ENCODE measurements around the gene GPI. TPM values are rescaled to one million over a fixed set of nuclear protein-coding genes. Genes with fewer than 3 reads are reported as not detected.
"Not testable (repeated sequence)": the region's sequence is repeated elsewhere in the genome, so short reads cannot be mapped to it uniquely, and the experiment has no call there.

The GPI gene
- total RNA-seq, 1 donor from 2014 or later = 221 TPM

GRCh38 chr19:34387446-34387810, 22.4 kb downstream of the GPI start:
- no peak overlapping the region for H3K27ac Mint-ChIP-seq (ENCODE audit: unreplicated experiment)

GRCh38 chr19:34388745-34389144, 23.7 kb downstream of the GPI start:
- peaks cover 37% of the 10 kb centered on the region for H3K36me3 Mint-ChIP-seq (ENCODE audit: low read depth)
- not testable (repeated sequence) for H3K9me3 Mint-ChIP-seq (ENCODE audit: low read depth); DNase-seq (ENCODE audit: low spot score); H3K4me3 Mint-ChIP-seq (ENCODE audit: unreplicated experiment); H3K4me1 Mint-ChIP-seq (ENCODE audit: low read depth); H3K27ac Mint-ChIP-seq (ENCODE audit: unreplicated experiment); H3K27me3 Mint-ChIP-seq (ENCODE audit: low read depth)

More at GRCh38 chr19:34387446-34387810, 22.4 kb downstream of the GPI start:
- peaks cover 50% of the 10 kb centered on the region for H3K36me3 Mint-ChIP-seq (ENCODE audit: low read depth)
- TF ChIP-seq CTCF (IDR thresholded peaks at IDR 0.05) = no peak
- H3K27me3 Mint-ChIP-seq (ENCODE audit: low read depth) = no peaks in the 10 kb centered on the region
- no peaks in the 10 kb centered on the region for H3K9me3 Mint-ChIP-seq (ENCODE audit: low read depth)
- H3K4me1 Mint-ChIP-seq (ENCODE audit: low read depth) = no peaks in the 10 kb centered on the region
- no peak for DNase-seq (ENCODE audit: low spot score)
- H3K4me3 Mint-ChIP-seq (ENCODE audit: unreplicated experiment) = no peak overlapping the region

GRCh38 chr19:34391813-34392212, 26.8 kb downstream of the GPI start:
- TF ChIP-seq CTCF (IDR thresholded peaks at IDR 0.05) = no peak
- no peak for DNase-seq (ENCODE audit: low spot score)
- Mint-ChIP-seq H3K4me1 (ENCODE audit: low read depth) (no peaks in the 10 kb centered on the region), H3K27ac (ENCODE audit: unreplicated experiment) (no peak overlapping the region), H3K4me3 (ENCODE audit: unreplicated experiment) (no peak overlapping the region), H3K36me3 (ENCODE audit: low read depth) (peaks cover 19% of the 10 kb centered on the region), H3K9me3 (ENCODE audit: low read depth) (no peaks in the 10 kb centered on the region), H3K27me3 (ENCODE audit: low read depth) (no peaks in the 10 kb centered on the region)

- TF ChIP-seq CTCF (IDR thresholded peaks at IDR 0.05) = no peak
- Mint-ChIP-seq H3K9me3 (ENCODE audit: low read depth) (no peaks in the 10 kb centered on the region), H3K4me3 (ENCODE audit: unreplicated experiment) (no peak overlapping the region), H3K27ac (ENCODE audit: unreplicated experiment) (no peak overlapping the region), H3K36me3 (ENCODE audit: low read depth) (peaks cover 18% of the 10 kb centered on the region), H3K4me1 (ENCODE audit: low read depth) (no peaks in the 10 kb centered on the region), H3K27me3 (ENCODE audit: low read depth) (no peaks in the 10 kb centered on the region)
- DNase-seq (ENCODE audit: low spot score) = no peak
Measured at GRCh38 chr19:34393031-34393430, 28.0 kb downstream of the GPI start.

GRCh38 chr19:34393629-34394028, 28.6 kb downstream of the GPI start:
- Mint-ChIP-seq H3K36me3 (ENCODE audit: low read depth) (peaks cover 14% of the 10 kb centered on the region), H3K27ac (ENCODE audit: unreplicated experiment) (no peak overlapping the region), H3K4me1 (ENCODE audit: low read depth) (no peaks in the 10 kb centered on the region), H3K27me3 (ENCODE audit: low read depth) (no peaks in the 10 kb centered on the region), H3K9me3 (ENCODE audit: low read depth) (no peaks in the 10 kb centered on the region), H3K4me3 (ENCODE audit: unreplicated experiment) (no peak overlapping the region)
- TF ChIP-seq CTCF (IDR thresholded peaks at IDR 0.05) = no peak
- no peak for DNase-seq (ENCODE audit: low spot score)

- no peak for TF ChIP-seq CTCF (IDR thresholded peaks at IDR 0.05)
- no peak for DNase-seq (ENCODE audit: low spot score)
- Mint-ChIP-seq H3K36me3 (ENCODE audit: low read depth) (peaks cover 25% of the 10 kb centered on the region), H3K4me1 (ENCODE audit: low read depth) (no peaks in the 10 kb centered on the region), H3K27ac (ENCODE audit: unreplicated experiment) (no peak overlapping the region), H3K27me3 (ENCODE audit: low read depth) (no peaks in the 10 kb centered on the region), H3K9me3 (ENCODE audit: low read depth) (no peaks in the 10 kb centered on the region), H3K4me3 (ENCODE audit: unreplicated experiment) (no peak overlapping the region)
Measured at GRCh38 chr19:34397853-34398252, 32.9 kb downstream of the GPI start.
